HCT116 (cell line): ENCODE results near the gene RBKS. TPM values are rescaled to one million over a fixed set of nuclear protein-coding genes. Genes with fewer than 3 reads are reported as not detected.
A peak's percentile ranks its signal among the peaks of the same experiment; 100 is the strongest.

Experiments
- ATAC-seq: fragments of 200-7000 bp; cut with Tn5 transposase; 2 replicates; pipeline ENCODE4 v1.9.1; 2020; ENCODE audit warnings: mild to moderate bottlenecking, moderate library complexity
- BruUV-seq: library from RNA; stranded (reverse); fragments of 400-500 nt; replicated peaks from 2 replicates; lab custom pipeline; 2021; lab: Mats Ljungman, UMichigan
- CTCF ChIA-PET: fragments of 300-600 bp; sonication (Branson Sonifier 250); formaldehyde crosslinking; loops from one replicate; lab custom pipeline; 2021; ENCODE audit warnings: antibody characterized with exemption; lab: Charles Lee
- POLR2A ChIA-PET: fragments of 300-600, 350-600 bp; sonication (Branson Sonifier 250); formaldehyde crosslinking; loops from one replicate; lab custom pipeline; 2021; ENCODE audit warnings: antibody characterized with exemption; lab: Charles Lee
- RAD21 ChIA-PET, 2 experiments: fragments of 300-600 bp; sonication (Branson Sonifier 250); formaldehyde crosslinking; loops; one replicate each; lab custom pipeline; 2023; ENCODE audit warnings: low total read pairs in 2 of 2; ENCODE audit not compliant: uncharacterized antibody in 2 of 2, unreplicated experiment in 2 of 2, low non-redundant PET in 1 of 2; lab: Charles Lee
- DNase-seq: peaks from one replicate; pipeline ENCODE4 v3.0.0-alpha.2; 2010; ENCODE audit warnings: low read depth, low spot score
- H2AFZ ChIP-seq: fragments of 200-600 bp; shearing (Covaris generic), sonication (generic); 2 replicates; pipeline ENCODE4 v1.6.1; 2017; ENCODE audit warnings: low read depth, mixed run types, mixed read lengths, antibody characterized with exemption, low read length; ENCODE audit not compliant: poor library complexity, severe bottlenecking
- H3K27ac ChIP-seq: 2 replicates; pipeline ENCODE4 v1.5.1; 2012; ENCODE audit warnings: low read depth, low read length
- H3K27me3 ChIP-seq: fragments of 200-600 bp; sonication (generic); 2 replicates; pipeline ENCODE4 v1.6.1; 2016; ENCODE audit warnings: mixed run types, low read length, mixed read lengths; ENCODE audit not compliant: insufficient read depth
- H3K36me3 ChIP-seq, 2 experiments: fragments of 200-500 bp in 1 of 2; fragments of 200-600 bp in 1 of 2; sonication (Bioruptor generic) in 1 of 2; sonication (generic) in 1 of 2; 2 replicates each; pipeline versions ENCODE4 v1.5.1 to v1.6.1; 2014 to 2016; ENCODE audit warnings: low read length in 2 of 2, inconsistent platforms in 1 of 2, mixed read lengths in 1 of 2, mixed run types in 1 of 2; ENCODE audit not compliant: insufficient read depth in 2 of 2, control insufficient read depth in 1 of 2
- H3K4me1 ChIP-seq, 2 experiments: fragments of 200-600 bp in 1 of 2; sonication (generic) in 1 of 2; 2 replicates each; pipeline versions ENCODE4 v1.5.1 to v1.6.1; 2012 to 2017; ENCODE audit warnings: low read length in 2 of 2, inconsistent platforms in 1 of 2, mild to moderate bottlenecking in 1 of 2, mixed read lengths in 1 of 2, mixed run types in 1 of 2, moderate library complexity in 1 of 2; ENCODE audit not compliant: insufficient read depth in 2 of 2, control insufficient read depth in 1 of 2
- H3K4me2 ChIP-seq: fragments of 200-600 bp; sonication (generic); 2 replicates; pipeline ENCODE4 v1.6.1; 2017; ENCODE audit warnings: mixed run types, low read length, mixed read lengths
- H3K4me3 ChIP-seq, 2 experiments: fragments of 200-600 bp in 1 of 2; sonication (generic) in 1 of 2; replicated peaks in 1 of 2; 2 replicates each; pipeline ENCODE4 v1.5.1; 2011 to 2016; ENCODE audit warnings: low read length in 2 of 2, control low read depth in 1 of 2, low read depth in 1 of 2, mild to moderate bottlenecking in 1 of 2, mixed read lengths in 1 of 2, mixed run types in 1 of 2
- H3K79me2 ChIP-seq: fragments of 200-600 bp; sonication (generic); 2 replicates; pipeline ENCODE4 v1.6.1; 2017; ENCODE audit warnings: mild to moderate bottlenecking, mixed run types, low read length, moderate library complexity, mixed read lengths; ENCODE audit not compliant: insufficient read depth
- H3K9ac ChIP-seq: fragments of 200-600 bp; sonication (generic); 2 replicates; pipeline ENCODE4 v1.6.1; 2016; ENCODE audit warnings: low read length, mixed read lengths
- H3K9me2 ChIP-seq: fragments of 200-600 bp; sonication (generic), shearing (Covaris generic); 2 replicates; pipeline ENCODE4 v1.6.1; 2017; ENCODE audit warnings: mixed run types, mild to moderate bottlenecking, moderate library complexity; ENCODE audit not compliant: insufficient read depth
- H3K9me3 ChIP-seq, 2 experiments: fragments of 200-500 bp in 1 of 2; fragments of 200-600 bp in 1 of 2; sonication (Bioruptor generic) in 1 of 2; sonication (generic) in 1 of 2; 2 replicates each; pipeline ENCODE4 v1.6.1; 2014 to 2017; ENCODE audit warnings: low read length in 2 of 2, mixed read lengths in 2 of 2, inconsistent platforms in 1 of 2, low read depth in 1 of 2, mild to moderate bottlenecking in 1 of 2, mixed run types in 1 of 2, moderate library complexity in 1 of 2; ENCODE audit not compliant: control insufficient read depth in 1 of 2, insufficient read depth in 1 of 2
- H4K20me1 ChIP-seq: fragments of 200-600 bp; sonication (generic), shearing (Covaris generic); 2 replicates; pipeline ENCODE4 v1.6.1; 2017; ENCODE audit warnings: mixed run types, mild to moderate bottlenecking, moderate library complexity; ENCODE audit not compliant: insufficient read depth
- ATF3 ChIP-seq: IDR thresholded peaks from 2 replicates; pipeline ENCODE4 v1.6.1; 2012
- CBX3 ChIP-seq: IDR thresholded peaks from 2 replicates; pipeline ENCODE4 v1.6.1; 2012; ENCODE audit warnings: low read depth
- CEBPB ChIP-seq: IDR thresholded peaks from 2 replicates; pipeline ENCODE4 v1.6.1; 2012; ENCODE audit warnings: low read depth
- CTCF ChIP-seq, 3 experiments: fragments of 200-600 bp in 1 of 3; sonication (generic) in 1 of 3; IDR thresholded peaks in 2 of 3; conservative IDR thresholded peaks in 1 of 3; 2 replicates each; pipeline ENCODE4 v1.5.1; 2012 to 2017; ENCODE audit warnings: low read depth in 2 of 3, low read length in 2 of 3, antibody characterized with exemption in 1 of 3, borderline replicate concordance in 1 of 3, control low read depth in 1 of 3, mild to moderate bottlenecking in 1 of 3, mixed read lengths in 1 of 3, mixed run types in 1 of 3, moderate library complexity in 1 of 3; ENCODE audit not compliant: insufficient read depth in 1 of 3
- EGR1 ChIP-seq: IDR thresholded peaks from 2 replicates; pipeline ENCODE4 v1.6.1; 2012; ENCODE audit warnings: low read depth
- ELF1 ChIP-seq: IDR thresholded peaks from 2 replicates; pipeline ENCODE4 v1.6.1; 2012; ENCODE audit warnings: low read depth, borderline replicate concordance
- EZH2phosphoT487 ChIP-seq: fragments of 200-600 bp; IDR thresholded peaks from 2 replicates; pipeline ENCODE4 v1.6.1; 2018; ENCODE audit warnings: antibody characterized with exemption, borderline replicate concordance
- FOSL1 ChIP-seq: IDR thresholded peaks from 2 replicates; pipeline ENCODE4 v1.6.1; 2012; ENCODE audit warnings: low read depth
- POLR2A ChIP-seq: IDR thresholded peaks from 2 replicates; pipeline ENCODE4 v1.7.0; 2011; ENCODE audit warnings: borderline replicate concordance; ENCODE audit not compliant: insufficient read depth, insufficient read length; ENCODE audit errors: extremely low read depth
- POLR2AphosphoS5 ChIP-seq: IDR thresholded peaks from 2 replicates; pipeline ENCODE4 v1.6.1; 2011; ENCODE audit warnings: mild to moderate bottlenecking, low read depth, low read length, moderate library complexity
- RAD21 ChIP-seq: IDR thresholded peaks from 2 replicates; pipeline ENCODE4 v1.6.1; 2012; ENCODE audit warnings: low read depth, mild to moderate bottlenecking
- SIN3A ChIP-seq: IDR thresholded peaks from 2 replicates; pipeline ENCODE4 v1.6.1; 2012; ENCODE audit warnings: low read depth
- SP1 ChIP-seq: IDR thresholded peaks from 2 replicates; pipeline ENCODE4 v1.6.1; 2012; ENCODE audit warnings: low read depth
- SRF ChIP-seq: IDR thresholded peaks from 2 replicates; pipeline ENCODE4 v1.6.1; 2012; ENCODE audit warnings: low read depth
- TCF7L2 ChIP-seq: IDR thresholded peaks from 2 replicates; pipeline ENCODE4 v1.7.0; 2011; ENCODE audit warnings: borderline replicate concordance, inconsistent platforms; ENCODE audit not compliant: insufficient read depth, insufficient read length; ENCODE audit errors: extremely low read depth
- YY1 ChIP-seq: IDR thresholded peaks from 2 replicates; pipeline ENCODE4 v1.6.1; 2011; ENCODE audit warnings: low read length, low read depth, moderate library complexity, mild to moderate bottlenecking; ENCODE audit not compliant: insufficient replicate concordance; ENCODE audit errors: extremely low read depth
- intact Hi-C: fragments of 100-400 bp; cut with micrococcal nuclease; formaldehyde crosslinking; loops from 2 replicates; pipeline ENCODE4 v1.10.0; 2022
- total RNA-seq: library from RNA; stranded (reverse); gene quantifications from one replicate; pipeline ENCODE4 v1.2.1, GENCODE V29; 2021; ENCODE audit not compliant: unreplicated experiment
- TF ChIP-seq, protein P1 (sequence below): IDR thresholded peaks from 2 replicates; pipeline ENCODE4 v1.6.1; 2011; ENCODE audit warnings: mild to moderate bottlenecking, low read length, moderate library complexity; ENCODE audit not compliant: insufficient replicate concordance; ENCODE audit errors: extremely low read depth
- TF ChIP-seq, protein P2 (sequence below): IDR thresholded peaks from 2 replicates; pipeline ENCODE4 v1.6.1; 2012
- TF ChIP-seq, protein P3 (sequence below): IDR thresholded peaks from 2 replicates; pipeline ENCODE4 v1.6.1; 2012; ENCODE audit warnings: low read depth

Gene RBKS
- total RNA-seq, 1 experiment from 2014 or later, result 2.4 TPM

DNA sequence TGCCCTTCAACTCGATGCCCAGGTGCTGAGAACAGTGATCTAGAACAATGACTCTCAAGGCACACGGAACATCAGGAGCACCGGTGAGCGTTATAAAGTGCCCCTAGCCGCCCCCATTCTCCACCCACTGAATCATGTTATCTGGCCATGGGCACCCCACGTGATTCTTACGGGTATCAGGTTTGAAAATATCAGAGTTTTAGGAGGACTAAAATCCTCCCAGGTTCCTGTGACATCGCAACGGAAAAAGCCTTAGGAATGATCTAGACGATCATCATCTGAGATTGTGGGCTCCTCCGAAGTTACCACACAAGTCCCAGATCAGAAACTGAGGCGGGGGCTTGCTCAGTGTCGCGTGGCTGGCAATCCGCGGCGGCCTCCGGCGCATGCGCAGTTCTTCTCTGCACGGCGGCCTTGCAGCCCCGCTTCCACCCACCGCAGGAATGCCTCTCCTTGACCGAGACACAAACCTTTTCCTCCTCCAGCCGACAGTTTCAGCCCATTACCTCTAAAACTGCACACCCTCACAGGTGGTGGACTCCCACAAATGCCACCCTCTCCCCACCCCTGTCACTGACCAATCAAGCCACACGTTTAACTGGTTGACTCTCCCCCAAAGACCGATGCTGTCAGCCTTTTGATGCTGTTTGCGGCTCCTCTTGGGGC, 124.4 kb downstream of the RBKS start:
- ATAC-seq (peak; percentile 89), DNase-seq (peak; percentile 55)
- Histone ChIP-seq H3K4me2 (peak overlapping the region; percentile 97), H3K27me3 (no peaks in the 10 kb centered on the region), H3K4me1 (peaks cover 16 to 43% of the 10 kb centered on the region in 2 experiments), H4K20me1 (no peaks in the 10 kb centered on the region), H3K4me3 (peak overlapping the region; percentile 40 to 62), H3K27ac (peak overlapping the region; percentile 55), H3K9me3 (no peaks in the 10 kb centered on the region), H3K36me3 (no peaks in the 10 kb centered on the region), H3K9ac (peak overlapping the region; percentile 63), H2AFZ (peak overlapping the region; percentile 99), H3K79me2 (no peaks in the 10 kb centered on the region), H3K9me2 (no peaks in the 10 kb centered on the region)
- intact Hi-C loops, result no loop called here
- CTCF ChIA-PET, result interaction anchor here (1.0 to 2.0 kb wide), 2 partner anchors 12 to 59 kb away, joined by 3 to 16 read pairs; no protein-coding TSS in a partner anchor
- RAD21 ChIA-PET, result no interaction called here
- BruUV-seq, result TSS peak; percentile 70
- POLR2A ChIA-PET, result interaction anchor here (0.6 to 1.6 kb wide), 3 partner anchors 14 to 627 kb away, joined by 3 to 7 read pairs (median 4); partner anchors contain the start of gene FOSL2
- TF ChIP-seq CTCF (IDR thresholded peaks at IDR 0.05 in 2 of 3, conservative IDR thresholded peaks at IDR 0.05 in 1 of 3; ENCODE audit: borderline replicate concordance in 1 of 3, insufficient read depth in 1 of 3, low read depth in 2 of 3, low read length in 2 of 3) (no peak), CEBPB (no peak), EZH2phosphoT487 (no peak), CBX3 (no peak), SIN3A (peak; percentile 12; the same call in 1 of the 2 replicates), RAD21 (no peak), ELF1 (no peak), FOSL1 (no peak), TCF7L2 (no peak), SRF (no peak), EGR1 (0 out of 2 replicates have a peak, but pooled peaks have one; percentile 34), SP1 (no peak), POLR2A (peak; percentile 41), YY1 (no peak), POLR2AphosphoS5 (peak; percentile 90), ATF3 (no peak)
- TF ChIP-seq, protein P1, sequence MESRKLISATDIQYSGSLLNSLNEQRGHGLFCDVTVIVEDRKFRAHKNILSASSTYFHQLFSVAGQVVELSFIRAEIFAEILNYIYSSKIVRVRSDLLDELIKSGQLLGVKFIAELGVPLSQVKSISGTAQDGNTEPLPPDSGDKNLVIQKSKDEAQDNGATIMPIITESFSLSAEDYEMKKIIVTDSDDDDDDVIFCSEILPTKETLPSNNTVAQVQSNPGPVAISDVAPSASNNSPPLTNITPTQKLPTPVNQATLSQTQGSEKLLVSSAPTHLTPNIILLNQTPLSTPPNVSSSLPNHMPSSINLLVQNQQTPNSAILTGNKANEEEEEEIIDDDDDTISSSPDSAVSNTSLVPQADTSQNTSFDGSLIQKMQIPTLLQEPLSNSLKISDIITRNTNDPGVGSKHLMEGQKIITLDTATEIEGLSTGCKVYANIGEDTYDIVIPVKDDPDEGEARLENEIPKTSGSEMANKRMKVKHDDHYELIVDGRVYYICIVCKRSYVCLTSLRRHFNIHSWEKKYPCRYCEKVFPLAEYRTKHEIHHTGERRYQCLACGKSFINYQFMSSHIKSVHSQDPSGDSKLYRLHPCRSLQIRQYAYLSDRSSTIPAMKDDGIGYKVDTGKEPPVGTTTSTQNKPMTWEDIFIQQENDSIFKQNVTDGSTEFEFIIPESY, result no peak
- TF ChIP-seq, protein P2, sequence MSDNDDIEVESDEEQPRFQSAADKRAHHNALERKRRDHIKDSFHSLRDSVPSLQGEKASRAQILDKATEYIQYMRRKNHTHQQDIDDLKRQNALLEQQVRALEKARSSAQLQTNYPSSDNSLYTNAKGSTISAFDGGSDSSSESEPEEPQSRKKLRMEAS, result peak; percentile 88
- TF ChIP-seq, protein P3, sequence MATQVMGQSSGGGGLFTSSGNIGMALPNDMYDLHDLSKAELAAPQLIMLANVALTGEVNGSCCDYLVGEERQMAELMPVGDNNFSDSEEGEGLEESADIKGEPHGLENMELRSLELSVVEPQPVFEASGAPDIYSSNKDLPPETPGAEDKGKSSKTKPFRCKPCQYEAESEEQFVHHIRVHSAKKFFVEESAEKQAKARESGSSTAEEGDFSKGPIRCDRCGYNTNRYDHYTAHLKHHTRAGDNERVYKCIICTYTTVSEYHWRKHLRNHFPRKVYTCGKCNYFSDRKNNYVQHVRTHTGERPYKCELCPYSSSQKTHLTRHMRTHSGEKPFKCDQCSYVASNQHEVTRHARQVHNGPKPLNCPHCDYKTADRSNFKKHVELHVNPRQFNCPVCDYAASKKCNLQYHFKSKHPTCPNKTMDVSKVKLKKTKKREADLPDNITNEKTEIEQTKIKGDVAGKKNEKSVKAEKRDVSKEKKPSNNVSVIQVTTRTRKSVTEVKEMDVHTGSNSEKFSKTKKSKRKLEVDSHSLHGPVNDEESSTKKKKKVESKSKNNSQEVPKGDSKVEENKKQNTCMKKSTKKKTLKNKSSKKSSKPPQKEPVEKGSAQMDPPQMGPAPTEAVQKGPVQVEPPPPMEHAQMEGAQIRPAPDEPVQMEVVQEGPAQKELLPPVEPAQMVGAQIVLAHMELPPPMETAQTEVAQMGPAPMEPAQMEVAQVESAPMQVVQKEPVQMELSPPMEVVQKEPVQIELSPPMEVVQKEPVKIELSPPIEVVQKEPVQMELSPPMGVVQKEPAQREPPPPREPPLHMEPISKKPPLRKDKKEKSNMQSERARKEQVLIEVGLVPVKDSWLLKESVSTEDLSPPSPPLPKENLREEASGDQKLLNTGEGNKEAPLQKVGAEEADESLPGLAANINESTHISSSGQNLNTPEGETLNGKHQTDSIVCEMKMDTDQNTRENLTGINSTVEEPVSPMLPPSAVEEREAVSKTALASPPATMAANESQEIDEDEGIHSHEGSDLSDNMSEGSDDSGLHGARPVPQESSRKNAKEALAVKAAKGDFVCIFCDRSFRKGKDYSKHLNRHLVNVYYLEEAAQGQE, result no peak
